Midbrain (tissue), 1 donor: ENCODE results near the gene NHLRC2.
A peak's percentile ranks its signal among the peaks of the same experiment; 100 is the strongest.
"Not testable (repeated sequence)": the region's sequence is repeated elsewhere in the genome, so short reads cannot be mapped to it uniquely, and the experiment has no call there.

Source experiments
- DNase-seq: peaks from one replicate; lab custom pipeline; 2025; lab: John Stamatoyannopoulos, UW

The NHLRC2 gene

GRCh38 chr10:113941140-113941539, 86.7 kb downstream of the NHLRC2 start:
- DNase-seq: no peak

DNA sequence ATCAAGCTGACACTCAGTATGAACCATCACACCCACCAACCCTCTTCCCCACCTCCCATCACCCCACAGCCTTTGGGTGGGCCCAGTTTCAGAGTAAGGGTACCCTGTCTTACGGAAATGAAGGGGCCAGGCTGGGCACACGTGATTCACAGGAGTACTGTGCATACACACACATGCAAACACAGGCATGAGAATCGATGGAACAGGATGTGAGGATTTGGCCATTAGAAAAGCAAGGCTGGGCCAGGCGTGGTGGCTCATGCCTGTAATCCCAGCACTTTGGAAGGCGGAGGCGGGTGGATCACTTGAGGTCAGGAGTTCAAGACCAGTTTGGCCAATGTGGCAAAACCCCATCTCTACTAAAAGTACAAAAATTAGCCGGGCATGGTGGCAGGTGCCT, 88.7 kb downstream of the NHLRC2 start:
- DNase-seq: not testable (repeated sequence)

DNA sequence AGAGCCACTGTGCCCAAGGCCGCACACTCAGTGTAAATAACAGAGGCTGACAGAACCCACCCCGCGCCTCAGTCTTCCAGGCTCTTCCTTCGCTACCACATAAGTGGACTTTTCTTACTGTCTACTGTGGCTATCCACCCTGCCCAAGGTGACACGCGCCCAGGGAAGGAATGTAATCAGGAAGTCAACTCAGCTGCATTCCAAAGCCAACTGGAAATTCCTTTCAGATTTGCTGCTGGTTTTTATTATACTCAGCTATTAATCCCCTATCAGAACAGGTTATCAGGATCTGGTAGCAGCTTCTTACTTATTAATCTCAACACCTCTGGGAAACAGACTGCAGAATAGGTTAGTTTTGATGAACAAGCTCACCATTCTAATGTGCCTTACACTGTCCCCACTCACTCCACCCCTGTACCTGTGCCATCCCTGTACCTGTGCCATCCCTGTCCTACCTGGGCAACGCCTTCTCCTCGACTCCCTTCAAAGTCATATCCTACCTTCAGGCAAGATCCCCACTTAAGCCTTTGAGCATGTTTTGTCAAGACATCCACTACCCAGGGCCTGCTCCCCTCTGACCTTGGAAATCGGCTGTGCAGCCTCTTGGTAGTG, 90.7 kb downstream of the NHLRC2 start:
- no peak for DNase-seq

- no peak for DNase-seq
Observed at GRCh38 chr10:113945687-113946085, 91.2 kb downstream of the NHLRC2 start.

DNA sequence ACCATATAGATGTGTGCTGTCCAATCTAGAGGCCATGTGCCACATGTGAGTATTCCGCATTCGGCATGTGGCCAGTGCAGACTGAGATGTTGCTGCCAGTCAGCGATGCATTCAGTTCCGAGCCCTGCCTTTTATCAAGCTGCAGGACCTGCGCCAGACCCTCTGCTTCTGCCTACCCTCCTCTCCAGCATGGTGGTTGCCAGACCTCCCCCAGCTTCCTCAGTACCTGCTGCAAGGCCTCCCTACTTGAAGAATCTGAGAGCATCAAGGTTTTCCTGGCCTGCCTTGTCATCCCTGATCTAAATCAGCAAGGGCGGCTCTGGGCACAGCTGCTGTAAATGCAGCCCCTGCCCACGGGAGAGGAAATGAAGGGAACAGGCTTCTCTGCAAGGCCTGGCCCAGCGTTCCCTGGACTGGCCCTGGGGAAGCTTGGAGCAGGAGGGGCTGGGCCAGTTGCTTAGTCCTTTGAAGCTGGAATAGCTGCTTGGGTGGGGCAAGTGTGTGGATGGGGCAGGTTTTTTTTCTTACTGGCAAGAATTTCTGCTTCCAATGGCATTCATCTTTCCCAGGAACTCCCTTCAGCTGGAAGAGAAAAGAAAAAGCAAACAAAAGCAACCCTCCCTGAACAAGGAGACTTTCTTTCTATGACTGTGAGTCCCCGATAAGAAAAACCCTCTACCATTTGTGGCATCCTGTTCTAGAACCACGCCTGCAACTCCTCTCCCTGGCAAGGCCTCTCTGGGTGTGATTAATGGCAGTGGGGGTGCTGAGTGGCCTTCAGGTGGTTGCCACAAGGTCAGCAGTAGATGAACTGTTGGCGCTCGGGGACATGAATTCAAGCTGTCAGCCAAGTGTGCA, 93.0 kb downstream of the NHLRC2 start:
- DNase-seq: no peak

GRCh38 chr10:113948048-113948447, 93.6 kb downstream of the NHLRC2 start:
- DNase-seq: no peak

GRCh38 chr10:113950268-113950667, 95.8 kb downstream of the NHLRC2 start:
- no peak for DNase-seq

GRCh38 chr10:113953505-113954272, 99.2 kb downstream of the NHLRC2 start:
- DNase-seq: no peak

DNA sequence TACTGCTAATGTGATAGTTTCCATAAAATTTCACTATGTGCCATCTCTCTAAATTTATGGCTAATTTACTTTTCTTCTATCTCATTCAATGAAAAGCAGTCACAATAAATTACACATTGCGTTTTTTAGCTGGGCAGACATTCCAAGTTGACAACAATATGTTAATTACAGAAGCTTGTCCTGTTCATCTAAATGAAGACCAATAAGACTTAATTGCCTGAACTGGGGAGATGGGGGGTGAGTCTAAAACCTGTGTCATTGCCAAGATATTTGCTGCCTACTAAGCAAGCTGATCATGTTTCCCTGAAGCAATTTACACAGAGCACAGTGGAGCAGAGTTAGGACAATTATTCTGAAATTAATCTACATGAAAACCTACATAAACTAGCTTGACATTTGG, 99.9 kb downstream of the NHLRC2 start:
- DNase-seq: no peak

DNA sequence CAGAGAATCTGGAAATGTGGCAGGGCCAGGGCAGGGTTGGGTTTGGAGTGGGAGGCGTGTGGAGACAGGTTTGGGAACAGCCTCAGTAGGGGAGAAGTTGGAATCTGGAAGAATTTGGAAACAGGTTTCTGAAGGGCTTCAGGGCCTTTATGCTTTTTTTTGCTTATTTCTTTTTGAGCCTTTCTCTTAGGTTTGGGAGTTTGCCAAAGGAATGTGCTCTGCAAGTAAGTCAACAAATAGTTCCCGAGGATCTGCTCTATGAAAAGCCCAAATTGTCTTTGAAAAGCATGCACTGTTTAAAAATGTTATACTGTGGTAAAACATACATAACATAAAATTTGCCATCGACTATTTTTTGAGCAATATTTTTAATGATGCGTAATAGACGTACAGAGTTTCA, 102.6 kb downstream of the NHLRC2 start:
- peak; percentile 27 for DNase-seq

GRCh38 chr10:113958631-113959382, 104.3 kb downstream of the NHLRC2 start:
- DNase-seq: no peak

DNA sequence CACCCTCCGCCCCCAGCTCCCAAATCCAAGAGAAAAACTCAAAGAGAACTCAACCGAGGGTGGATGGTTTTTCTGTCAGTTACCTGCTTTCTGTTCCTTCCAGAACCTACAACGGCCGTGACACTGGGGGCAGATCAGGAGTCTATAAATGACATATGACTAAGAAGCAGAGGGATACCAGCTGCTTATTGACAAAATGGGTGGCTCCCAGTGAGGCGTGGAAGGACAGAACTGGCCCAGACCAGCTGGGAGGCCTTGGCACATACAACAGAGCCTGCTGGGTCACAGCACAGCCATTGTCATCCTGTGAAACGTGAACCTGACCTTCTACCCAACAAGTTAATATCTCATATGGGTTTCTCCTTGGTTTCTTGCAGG, 104.9 kb downstream of the NHLRC2 start:
- no peak for DNase-seq

- DNase-seq: no peak
Observed at GRCh38 chr10:113960617-113961181, 106.2 kb downstream of the NHLRC2 start.

DNA sequence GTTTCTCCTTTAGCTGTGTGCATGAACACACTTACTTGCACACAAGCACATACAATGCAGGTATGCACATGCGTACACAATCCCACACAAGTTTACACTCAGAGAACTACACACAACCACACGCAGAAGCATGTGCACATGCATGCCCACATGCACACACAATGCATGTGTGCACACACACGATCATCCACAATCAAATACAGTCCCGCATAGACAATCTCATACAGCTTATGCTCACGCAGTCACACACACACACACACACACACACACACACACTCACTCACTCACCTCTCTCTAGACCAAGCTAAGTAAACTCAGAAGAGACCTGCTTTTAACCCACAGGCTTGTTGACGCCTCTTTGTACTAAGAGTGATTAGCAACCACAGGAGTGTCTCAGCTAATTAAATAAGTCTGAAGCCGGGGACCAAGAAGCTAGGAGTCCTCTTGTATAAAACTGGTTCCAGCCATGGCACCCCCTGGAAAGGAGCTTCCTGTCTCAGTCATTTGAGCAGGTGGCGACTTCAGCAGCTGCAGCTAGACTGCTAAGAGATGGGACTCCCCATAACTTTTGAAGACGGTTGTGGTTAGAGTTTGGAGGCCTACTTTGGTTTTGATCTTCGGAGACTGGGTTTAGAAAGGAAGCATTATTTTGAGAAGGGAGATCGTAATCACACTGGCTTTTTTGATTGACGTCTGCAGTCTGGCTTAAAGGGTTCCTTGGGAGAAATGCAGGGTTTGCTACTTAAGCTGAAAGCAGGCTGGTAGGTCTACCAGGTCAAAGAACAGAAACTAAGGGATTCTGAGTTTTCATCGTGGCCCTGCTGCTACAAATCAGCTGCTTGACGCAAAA, 106.9 kb downstream of the NHLRC2 start:
- DNase-seq: no peak

DNA sequence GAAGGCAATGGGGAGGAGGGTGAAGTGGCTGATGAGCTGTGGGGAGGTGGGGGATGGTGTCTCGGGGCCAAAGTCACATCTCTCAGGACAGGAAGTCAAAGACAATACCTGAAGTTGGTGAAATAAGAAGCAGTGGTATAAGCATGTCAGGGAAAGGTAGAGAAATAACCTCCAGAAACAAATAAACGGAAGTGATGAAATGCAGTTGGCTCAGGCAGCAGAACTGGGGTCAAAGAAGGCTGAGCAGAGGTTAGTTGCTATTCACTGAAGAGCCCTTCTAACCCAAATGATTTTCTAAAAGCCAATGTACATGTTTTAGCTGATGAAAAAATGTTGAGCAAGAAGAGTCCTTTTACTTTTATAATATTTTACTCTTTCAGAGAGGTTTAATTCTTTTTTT, 110.6 kb downstream of the NHLRC2 start:
- DNase-seq: no peak

DNA sequence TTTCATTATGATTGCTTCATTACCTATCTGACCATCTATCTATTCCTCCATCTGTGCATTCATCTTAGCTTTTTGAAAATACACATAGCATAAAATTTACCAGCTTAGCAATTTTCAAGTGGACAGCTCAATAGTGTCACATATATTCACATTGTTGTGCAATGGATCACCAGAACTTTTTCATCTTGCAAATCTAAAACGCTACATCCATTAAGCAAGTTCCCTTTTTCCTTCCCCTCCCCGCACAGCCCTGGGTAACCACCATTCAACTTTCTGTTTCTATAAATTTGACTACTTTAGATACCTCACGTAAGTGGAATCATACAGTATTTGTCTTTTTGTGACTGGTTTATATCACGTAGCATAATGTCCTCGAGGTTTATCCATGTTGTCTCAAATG, 111.2 kb downstream of the NHLRC2 start:
- no peak for DNase-seq
